HG02884 (cell line): ENCODE results near the gene ICAM5.
A peak's percentile ranks its signal among the peaks of the same experiment; 100 is the strongest.
"Not testable (repeated sequence)": the region's sequence is repeated elsewhere in the genome, so short reads cannot be mapped to it uniquely, and the experiment has no call there.

Source experiments
- ATAC-seq: cut with Tn5 transposase; IDR thresholded peaks from one replicate; pipeline ENCODE4 v1.9.1; 2021; ENCODE audit warnings: mild to moderate bottlenecking, moderate library complexity; ENCODE audit not compliant: unreplicated experiment

Gene ICAM5

DNA sequence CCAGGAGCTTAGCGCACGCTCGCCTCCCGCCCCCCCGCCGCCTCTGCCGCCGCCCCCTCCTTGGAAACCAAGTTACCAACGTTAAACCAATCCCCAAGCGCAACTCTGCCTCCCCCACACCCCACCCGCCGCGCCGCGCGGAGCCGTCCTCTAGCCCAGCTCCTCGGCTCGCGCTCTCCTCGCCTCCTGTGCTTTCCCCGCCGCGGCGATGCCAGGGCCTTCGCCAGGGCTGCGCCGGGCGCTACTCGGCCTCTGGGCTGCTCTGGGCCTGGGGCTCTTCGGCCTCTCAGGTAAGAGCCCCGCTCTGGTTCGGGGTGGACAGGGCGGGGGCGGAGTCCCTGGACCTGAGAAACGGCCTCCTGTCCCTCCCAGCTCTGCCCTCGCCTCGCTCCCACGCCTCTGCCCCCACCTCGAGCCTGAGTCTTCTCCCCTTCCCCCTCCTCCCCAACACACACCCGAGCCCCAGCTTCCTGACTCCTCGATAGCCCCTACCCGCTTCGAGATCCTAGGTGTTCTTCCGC is at the start of gene ICAM5:
TSS of gene ICAM5 (plus strand) at position 117 of the 521 bp plus-strand sequence. CDS start at position 209, 92 bp downstream.
- ATAC-seq = no peak

DNA sequence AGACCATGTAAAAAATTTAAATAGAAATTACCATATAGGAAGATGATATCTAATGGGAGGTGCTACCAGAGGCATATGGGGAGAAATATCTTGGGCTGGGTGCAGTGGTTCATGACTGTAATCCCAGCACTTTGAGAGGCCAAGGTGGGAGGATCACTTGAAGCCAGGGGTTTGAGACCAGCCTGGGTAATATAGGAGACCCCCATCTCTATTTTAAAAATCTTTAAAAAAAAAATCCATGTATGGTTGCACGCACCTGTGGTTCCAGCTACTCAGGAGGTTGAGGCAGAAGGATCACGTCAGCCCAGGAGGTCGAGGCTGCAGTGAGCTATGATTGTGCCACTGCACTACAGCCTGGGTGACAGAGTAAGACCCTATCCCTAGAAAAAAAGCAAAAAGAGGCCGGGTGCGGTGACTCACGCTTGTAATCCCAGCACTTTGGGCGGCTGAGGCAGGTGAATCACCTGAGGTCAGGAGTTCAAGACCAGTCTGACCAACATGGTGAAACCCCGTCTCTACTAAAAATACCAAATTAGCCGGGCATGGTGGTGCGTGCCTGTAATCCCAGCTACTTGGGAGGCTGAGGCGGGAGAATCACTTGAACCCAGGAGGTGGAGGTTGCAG is 47.8 kb upstream of the ICAM5 start:
- ATAC-seq = not testable (repeated sequence)

GRCh38 chr19:10243606-10244005 is 46.1 kb upstream of the ICAM5 start:
- no peak for ATAC-seq

- no peak for ATAC-seq
Measured at GRCh38 chr19:10245189-10245939, 44.4 kb upstream of the ICAM5 start.

- ATAC-seq = no peak
Measured at GRCh38 chr19:10246511-10246910, 43.2 kb upstream of the ICAM5 start.

DNA sequence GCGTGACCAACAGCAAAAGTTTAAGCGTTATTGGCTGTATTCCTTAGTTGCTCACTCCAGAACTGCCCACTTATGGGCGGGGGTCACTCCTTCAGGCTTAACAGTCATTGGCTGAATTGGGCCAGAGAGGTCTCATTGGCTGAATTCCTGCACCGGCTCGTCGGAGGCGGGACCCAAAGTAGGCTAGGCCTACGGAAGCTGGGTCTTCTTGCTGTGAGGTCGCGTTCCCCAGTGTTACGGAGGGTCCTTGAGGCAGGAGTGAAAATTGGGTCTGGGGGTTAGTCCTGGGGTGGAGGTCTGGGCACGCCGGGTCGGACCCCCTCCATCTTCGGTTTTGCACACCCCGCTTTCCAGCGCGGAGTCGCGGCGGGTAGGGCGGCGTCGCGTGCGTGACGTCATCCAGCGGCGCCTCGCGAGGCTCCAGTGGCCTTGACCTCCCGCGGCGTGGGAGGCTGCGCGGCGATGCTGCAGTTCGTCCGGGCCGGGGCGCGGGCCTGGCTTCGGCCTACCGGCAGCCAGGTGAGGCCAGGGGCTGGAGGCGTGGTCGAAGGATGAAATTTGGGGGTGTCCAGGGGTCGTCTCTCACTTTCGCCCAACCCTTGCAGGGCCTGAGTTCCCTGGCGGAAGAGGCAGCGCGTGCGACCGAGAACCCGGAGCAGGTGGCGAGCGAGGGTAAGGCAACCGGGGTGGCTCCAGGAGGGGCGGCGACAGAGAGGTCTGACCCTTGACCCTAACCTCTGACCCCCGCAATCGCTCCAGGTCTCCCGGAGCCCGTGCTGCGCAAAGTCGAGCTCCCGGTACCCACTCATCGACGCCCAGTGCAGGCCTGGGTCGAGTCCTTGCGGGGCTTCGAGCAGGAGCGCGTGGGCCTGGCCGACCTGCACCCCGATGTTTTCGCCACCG is 37.7 kb upstream of the ICAM5 start, which contains the start of gene MRPL4:
TSS of gene MRPL4 (plus strand) at position 423 of the 903 bp plus-strand sequence. CDS start at position 463, 40 bp downstream.
- ATAC-seq = peak; percentile 76

DNA sequence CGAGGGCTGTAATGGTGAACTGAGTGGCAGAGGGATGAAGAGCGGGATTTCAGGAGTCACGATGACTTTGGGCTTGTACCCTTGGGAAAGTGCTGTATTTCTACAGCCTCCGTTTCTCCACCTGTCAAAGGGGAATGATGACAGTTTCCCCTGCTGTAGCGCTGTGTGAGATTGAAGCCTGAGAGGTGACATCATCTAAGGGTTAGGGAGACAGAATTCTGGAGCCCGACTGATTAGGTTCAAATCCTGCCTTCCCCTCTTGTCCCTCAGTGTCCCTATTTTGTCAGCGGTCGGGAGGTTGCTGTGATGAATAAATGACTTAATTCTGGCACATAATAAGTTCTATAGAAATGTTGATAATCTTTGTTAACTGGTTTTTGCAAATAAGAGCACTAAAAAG is 37.0 kb upstream of the ICAM5 start:
- no peak for ATAC-seq

- ATAC-seq = no peak
Measured at GRCh38 chr19:10254244-10254643, 35.5 kb upstream of the ICAM5 start.

- ATAC-seq = no peak
Measured at GRCh38 chr19:10255358-10255757, 34.4 kb upstream of the ICAM5 start.

- no peak for ATAC-seq
Measured at GRCh38 chr19:10256551-10256950, 33.2 kb upstream of the ICAM5 start.

- ATAC-seq = no peak
Measured at GRCh38 chr19:10256970-10257615, 32.7 kb upstream of the ICAM5 start.

DNA sequence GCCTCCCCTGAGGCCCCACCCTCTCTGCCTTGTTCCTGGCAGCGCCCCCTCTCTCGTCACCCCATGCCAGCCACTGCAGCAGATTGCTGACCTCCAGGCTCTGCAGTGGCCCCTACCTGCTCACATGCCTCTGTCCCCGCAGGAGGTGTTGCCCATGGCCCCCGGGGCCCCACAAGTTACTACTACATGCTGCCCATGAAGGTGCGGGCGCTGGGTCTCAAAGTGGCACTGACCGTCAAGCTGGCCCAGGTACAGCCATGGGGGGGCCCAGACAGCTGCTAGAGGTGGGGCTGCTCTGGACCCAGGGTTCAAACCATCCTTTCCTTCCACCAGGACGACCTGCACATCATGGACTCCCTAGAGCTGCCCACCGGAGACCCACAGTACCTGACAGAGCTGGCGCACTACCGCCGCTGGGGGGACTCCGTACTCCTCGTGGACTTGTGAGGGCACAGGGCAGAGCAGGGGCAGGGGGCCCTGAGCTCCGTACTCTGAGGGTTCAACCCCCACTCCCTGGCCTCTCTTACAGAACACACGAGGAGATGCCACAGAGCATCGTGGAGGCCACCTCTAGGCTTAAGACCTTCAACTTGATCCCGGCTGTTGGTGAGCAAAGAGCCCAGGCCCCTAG is 31.6 kb upstream of the ICAM5 start:
- ATAC-seq = no peak

GRCh38 chr19:10259162-10259905 is 30.4 kb upstream of the ICAM5 start:
- no peak for ATAC-seq

DNA sequence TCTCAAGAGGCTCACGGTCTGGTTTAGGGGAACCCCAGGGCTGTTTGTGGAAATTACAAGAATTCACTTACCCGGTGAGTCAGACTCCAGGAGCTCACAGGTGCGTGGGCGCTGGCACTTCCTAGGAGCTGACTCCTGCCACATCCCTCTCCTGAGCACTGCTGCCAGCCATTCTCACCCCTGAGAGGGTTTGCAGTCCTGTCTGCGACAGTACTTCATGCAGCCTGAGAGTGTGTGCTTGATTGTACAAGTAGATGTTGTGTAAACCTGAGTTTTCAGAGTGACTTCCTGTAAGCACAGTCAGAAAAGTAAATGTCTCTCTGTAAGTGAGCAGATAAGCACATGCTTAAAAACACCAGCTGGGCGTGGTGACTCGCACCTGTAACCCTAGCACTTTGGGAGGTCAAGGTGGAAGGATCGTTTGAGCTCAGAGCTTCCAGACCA is 29.6 kb upstream of the ICAM5 start:
- ATAC-seq = no peak

DNA sequence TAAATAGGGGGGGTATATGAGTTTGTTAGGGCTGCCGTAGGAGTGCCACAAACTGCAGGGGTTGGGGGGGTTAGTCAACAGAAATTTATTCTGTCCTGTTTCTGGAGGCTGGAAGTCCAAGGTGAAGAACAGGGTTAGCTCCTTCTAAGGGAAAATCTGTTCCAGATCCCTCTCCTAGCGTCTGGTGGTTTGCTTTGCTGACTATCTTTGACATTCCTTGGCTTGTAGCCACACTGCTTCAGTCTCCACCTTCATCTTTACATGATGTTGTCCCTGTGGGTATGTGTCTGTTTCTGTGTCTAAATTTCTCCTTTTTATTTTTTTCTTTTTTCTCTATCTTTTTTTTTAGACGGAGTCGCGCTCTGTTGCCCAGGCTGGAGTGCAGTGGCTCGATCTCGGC is 27.0 kb upstream of the ICAM5 start:
- no peak for ATAC-seq

DNA sequence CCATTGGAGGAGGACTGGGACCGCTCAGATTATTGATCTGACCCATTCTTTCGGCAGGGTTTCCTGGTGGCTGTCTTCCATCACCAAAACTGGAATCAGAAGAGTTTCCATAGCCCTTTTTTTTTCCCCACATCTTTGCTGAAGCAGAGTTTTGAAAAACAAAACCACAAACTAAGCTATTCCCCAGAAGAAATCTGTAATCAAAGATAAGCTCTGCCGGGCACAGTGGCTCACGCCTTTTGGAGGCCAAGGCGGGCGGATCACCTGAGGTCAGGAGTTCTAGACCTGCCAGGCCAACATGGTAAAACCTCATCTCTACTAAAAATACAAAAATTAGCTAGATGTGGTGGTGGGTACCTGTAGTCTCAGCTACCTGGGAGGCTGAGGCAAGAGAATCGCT is 23.0 kb upstream of the ICAM5 start:
- ATAC-seq = no peak

- no peak for ATAC-seq
Measured at GRCh38 chr19:10268071-10268470, 21.7 kb upstream of the ICAM5 start.

DNA sequence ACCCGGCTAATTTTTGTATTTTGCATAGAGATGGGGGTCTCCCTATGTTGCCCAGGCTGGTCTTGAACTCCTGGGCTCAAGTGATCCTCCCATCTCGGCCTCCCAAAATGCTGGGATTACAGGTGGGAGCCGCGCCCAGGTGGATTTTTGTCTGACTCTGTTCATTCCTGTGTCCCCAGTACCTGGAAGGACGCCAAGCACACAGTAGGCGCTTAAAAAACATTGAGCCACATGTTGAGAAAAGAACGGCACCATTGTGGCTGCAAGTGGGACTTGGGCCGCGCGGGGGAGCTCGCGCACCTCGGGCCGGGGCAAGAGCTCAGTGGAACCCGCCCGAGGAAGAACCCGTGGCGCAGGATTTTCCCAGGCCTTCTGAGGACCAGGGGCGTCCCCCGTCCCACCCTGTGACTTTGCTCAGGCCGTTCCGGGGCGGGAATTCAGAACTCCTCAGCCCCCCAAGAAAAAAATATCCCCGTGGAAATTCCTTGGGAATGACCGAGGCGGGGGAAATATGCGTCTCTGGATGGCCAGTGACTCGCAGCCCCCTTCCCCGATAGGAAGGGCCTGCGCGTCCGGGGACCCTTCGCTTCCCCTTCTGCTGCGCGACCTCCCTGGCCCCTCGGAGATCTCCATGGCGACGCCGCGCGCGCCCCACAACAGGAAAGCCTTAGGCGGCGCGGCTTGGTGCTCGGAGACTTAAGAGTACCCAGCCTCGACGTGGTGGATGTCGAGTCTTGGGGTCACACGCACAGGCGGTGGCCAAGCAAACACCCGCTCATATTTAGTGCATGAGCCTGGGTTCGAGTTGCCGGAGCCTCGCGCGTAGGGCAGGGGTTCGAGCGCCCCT is 20.2 kb upstream of the ICAM5 start:
- ATAC-seq = no peak
